ENCODE measurements around the gene DNAH7.

Gene DNAH7

GRCh38 chr2:195813421-195813820 lies 255.2 kb downstream of the DNAH7 start:
- DNase-seq (ENCODE audit: low read depth in 2 of 2): no peak

- DNase-seq (ENCODE audit: low read depth in 2 of 2): no peak
Measured at GRCh38 chr2:195810340-195811098, 258.1 kb downstream of the DNAH7 start.

DNA sequence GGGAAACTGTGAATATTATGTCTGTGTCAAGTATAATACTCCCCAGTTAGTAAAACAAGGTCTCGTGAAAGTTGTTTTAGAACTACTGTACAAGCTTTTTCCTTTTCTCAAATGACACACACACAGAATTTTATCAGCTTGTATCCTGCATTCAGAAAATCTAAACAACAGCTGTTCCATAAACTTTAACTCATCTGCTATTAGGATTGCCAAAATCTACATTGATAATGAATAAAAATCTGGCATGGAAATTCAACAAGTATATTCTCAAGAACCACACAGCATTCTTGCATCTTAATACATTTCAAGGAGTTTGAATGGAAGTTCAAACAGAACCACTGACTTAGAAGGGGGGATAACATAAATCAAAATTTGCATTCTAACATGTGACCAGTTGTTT lies 260.4 kb downstream of the DNAH7 start:
- DNase-seq (ENCODE audit: low read depth in 2 of 2): no peak

GRCh38 chr2:195805283-195805976 lies 263.2 kb downstream of the DNAH7 start:
- no peak for DNase-seq (ENCODE audit: low read depth in 2 of 2)

DNA sequence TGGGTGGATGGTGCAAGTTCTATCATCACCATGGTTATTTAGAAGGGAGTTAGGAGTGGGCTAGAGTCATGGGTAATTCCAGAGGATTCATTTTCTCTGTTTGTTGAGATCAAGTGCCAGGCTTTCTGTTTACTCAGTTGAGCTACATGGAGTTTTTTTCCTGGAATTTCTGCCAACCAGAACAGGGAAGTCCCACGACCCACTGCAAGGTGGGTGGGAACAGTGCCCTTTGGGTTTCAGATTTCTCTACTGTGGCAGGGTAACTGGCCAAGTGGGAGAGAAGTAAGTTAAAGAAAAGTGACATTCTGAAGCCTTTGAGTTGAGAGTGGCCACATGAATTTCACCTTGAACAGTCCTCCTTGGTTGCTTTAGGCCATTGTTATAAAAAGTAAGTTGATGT lies 272.8 kb downstream of the DNAH7 start:
- no peak for DNase-seq (ENCODE audit: low read depth in 2 of 2)

GRCh38 chr2:195793881-195794280 lies 274.8 kb downstream of the DNAH7 start:
- DNase-seq (ENCODE audit: low read depth in 2 of 2): no peak

- no peak for DNase-seq (ENCODE audit: low read depth in 2 of 2)
Measured at GRCh38 chr2:195782156-195782555, 286.5 kb downstream of the DNAH7 start.

- no peak for DNase-seq (ENCODE audit: low read depth in 2 of 2)
Measured at GRCh38 chr2:195779491-195779890, 289.1 kb downstream of the DNAH7 start.

GRCh38 chr2:195769975-195770374 lies 298.7 kb downstream of the DNAH7 start:
- no peak for DNase-seq (ENCODE audit: low read depth in 2 of 2)

DNA sequence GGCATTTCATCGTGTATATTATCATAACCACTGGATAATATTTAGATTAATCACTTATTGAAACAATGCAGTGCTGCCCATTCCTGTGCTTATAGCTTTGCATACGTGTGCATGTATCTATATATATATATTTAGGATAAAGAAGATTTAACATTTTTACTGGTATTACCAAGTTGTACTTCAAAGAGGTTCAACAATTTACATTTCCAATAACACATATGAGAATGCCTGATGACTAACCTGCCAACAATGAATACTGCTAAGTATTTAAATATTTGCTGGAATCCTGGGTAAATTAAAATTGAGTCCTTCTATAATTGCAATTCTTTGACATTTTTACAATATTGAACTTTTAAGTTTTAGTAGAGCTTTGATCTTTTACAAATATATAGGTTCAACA lies 300.2 kb downstream of the DNAH7 start:
- no peak for DNase-seq (ENCODE audit: low read depth in 2 of 2)

DNA sequence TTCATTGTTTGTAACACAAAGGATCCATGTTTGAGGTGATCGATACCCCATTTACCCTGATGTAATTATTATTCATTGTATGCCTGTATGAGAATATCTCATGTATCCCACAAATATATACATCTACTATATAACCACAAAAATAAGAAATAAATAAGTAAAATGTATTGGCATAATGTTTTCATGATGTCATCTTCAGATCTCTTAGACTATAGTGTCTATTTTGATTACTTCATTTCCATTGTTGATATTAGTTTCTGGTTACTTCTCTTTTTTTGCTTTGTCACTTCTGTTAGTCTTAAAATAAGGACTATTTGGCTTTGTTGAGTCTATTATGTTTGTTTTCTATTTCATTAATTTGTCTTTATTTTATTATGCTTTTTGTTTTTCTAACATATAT lies 301.9 kb downstream of the DNAH7 start:
- DNase-seq (ENCODE audit: low read depth in 2 of 2): no peak

DNA sequence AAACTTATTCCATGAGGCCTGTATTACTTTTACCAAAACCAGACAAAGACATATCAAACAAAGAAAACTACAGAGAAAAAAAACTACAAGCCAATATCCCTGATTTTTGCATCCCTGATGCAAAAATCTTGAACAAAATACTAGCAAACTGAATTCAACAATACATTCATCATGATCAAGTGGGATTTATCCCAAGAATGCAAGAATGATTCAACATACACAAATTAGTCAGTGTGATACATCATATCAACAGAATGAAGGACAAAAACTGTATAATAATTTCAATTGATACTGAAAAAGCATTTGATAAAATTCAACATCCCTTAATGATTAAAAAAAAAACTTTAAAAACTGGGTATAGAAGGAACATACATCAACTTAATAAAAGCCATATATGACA lies 304.8 kb downstream of the DNAH7 start:
- no peak for DNase-seq (ENCODE audit: low read depth in 2 of 2)

GRCh38 chr2:195759877-195760276 lies 308.8 kb downstream of the DNAH7 start:
- DNase-seq (ENCODE audit: low read depth in 2 of 2): no peak

DNA sequence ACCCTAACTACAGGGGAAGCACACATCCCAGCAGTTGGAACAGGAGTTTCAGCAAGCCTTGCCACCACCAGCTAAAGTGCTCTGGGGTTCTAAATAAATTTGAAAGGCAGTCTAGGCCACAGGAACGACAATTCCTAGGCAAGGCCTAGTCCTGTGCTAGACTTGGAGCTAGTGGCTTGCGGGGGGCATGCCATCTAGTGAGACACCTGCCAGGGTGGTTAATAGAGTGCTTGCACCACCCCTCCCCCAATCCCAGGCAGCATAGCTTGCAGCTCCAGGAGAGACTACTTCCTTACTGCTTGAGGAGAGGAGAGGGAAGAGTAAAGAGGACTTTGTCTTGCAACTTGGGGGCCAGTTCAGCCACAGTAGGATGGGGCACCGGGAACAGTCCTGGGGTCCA lies 309.8 kb downstream of the DNAH7 start:
- DNase-seq (ENCODE audit: low read depth in 2 of 2): no peak

DNA sequence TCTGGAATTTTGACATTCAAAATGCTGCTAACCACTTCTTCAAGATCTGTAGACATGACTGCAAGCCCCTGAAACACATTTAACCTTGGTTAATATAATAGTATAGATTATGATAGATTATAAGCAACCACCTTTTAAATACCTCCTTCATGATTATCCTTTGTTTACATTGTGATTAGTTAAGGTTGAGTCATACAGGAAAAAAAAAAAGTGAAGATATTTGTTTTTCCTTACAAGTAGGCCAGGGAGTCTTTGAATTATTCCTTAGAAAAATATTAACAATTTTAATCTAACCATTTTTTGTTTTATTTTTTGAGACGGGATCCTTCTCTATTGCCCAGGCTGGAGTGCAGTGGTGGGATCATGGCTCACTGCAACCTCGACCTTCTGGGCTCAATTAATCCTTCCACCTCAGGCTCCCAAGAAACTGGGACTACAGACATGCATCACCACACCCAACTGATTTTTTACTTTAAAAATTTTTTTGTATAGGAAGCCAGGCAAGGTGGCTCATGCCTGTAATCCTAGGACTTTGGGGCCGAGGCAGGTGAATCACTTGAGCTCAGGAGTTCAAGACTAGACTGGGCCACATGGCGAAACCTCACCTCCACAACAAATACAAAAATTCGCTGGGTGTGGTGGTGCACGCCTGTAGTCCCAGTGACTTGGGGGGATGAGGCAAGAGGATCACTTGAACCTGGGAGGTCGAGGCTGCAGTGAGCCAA lies 312.3 kb downstream of the DNAH7 start:
- no peak for DNase-seq (ENCODE audit: low read depth in 2 of 2)

GRCh38 chr2:195741191-195741590 lies 327.4 kb downstream of the DNAH7 start:
- no peak for DNase-seq (ENCODE audit: low read depth in 2 of 2)

DNA sequence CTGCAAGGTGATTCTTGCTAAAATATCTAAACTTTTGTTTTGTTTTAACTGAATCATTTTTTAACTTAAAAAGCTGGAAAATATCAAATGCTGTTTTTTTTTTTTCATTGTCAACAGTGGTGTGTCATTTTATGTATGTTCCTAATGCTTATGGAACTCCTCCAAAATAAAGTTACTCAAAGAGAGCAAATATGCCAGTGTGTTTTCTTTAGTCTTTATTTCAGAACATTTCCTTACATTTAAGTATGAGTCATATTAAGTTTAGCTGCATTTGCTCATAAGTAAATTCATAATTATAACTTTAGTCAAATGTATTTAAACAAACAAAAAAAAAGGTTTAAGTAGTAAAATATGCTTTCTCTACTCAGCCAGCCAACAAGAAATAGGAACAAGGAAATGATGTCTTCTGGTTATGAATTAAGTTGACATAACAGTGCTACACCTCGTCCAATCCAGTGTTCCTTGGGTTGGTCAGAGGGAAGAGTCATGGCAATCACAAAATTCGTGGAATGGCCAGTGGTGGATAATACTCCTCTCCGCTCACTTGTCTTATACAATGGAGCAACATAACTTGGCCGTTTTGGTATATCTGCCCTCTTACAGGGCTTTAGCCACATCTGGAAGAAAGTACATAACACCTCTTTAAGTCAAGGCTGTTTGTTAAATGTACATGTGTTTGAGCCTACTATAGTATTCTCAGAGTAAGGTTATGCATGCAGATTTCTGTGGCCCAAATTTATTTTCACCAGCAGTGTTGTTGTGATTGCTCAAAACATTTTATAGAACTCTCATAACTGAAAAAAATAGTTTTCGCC lies 330.9 kb downstream of the DNAH7 start:
- no peak for DNase-seq (ENCODE audit: low read depth in 2 of 2)

DNA sequence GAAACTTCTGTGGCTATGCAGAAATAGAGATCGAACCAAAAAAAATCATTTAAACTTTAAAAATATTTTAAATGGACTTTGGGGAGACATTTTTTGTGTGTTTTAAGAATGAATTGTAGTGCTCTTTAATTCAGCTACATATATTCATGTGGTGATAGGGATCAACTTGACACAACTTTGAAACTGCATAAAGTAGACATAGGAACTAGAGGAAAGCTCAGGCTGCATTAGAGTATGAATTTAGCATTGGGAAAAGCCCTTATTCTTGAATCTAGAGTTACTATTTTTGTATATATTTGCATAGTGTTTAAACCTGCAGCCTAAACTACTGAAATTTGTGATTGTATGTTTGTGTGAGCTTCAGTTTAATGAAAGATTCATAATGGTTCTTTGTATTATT lies 333.3 kb downstream of the DNAH7 start:
- no peak for DNase-seq (ENCODE audit: low read depth in 2 of 2)

- DNase-seq (ENCODE audit: low read depth in 2 of 2): no peak
Measured at GRCh38 chr2:195734931-195735330, 333.7 kb downstream of the DNAH7 start.

- no peak for DNase-seq (ENCODE audit: low read depth in 2 of 2)
Measured at GRCh38 chr2:195734395-195734794, 334.2 kb downstream of the DNAH7 start.

DNA sequence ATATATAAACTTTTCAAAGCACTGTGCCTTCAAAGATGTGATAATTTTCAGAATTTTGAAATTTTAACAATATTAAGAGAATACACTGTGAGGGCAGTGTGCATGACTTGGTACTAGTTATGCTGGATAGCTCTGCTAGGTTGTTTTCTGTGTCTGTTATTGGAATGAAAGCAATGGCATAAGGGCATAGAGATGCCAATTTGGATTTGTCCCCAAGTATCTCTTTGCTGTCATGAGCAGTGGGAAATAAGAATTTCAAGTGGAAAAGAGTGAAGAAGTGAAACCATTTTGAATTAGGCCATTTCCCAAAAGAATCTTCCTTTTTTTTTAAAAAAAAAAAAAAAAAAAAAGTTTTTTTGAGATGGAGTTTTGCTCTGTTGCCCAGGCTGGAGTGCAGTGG lies 334.8 kb downstream of the DNAH7 start:
- DNase-seq (ENCODE audit: low read depth in 2 of 2): no peak

DNA sequence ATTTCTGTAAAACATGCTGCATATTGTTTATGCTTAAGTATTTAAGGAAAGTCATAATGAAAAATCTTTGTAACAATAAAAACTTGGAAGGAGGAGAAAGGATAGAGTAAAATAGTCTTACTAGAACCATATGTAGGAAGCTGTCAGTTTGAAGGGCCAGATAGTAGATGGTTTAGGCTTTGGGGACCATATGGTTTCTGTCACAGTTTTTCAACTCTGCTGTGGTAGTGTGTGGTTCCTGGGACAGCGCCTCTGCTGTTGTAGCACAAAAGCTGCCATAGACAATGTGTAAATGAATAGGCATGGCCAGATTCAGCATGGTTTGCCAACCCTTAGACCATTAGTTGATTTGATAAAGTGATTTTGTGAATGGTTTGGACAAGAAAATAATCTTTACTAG lies 336.1 kb downstream of the DNAH7 start:
- no peak for DNase-seq (ENCODE audit: low read depth in 2 of 2)

All from stimulated activated CD4-positive, alpha-beta T cell treated with anti-CD3 and anti-CD28 coated beads, Interleukin-12 subunit alpha, Interleukin-12 subunit beta, amount 100 ng/mL, for 24 hours (primary cell).